ENCODE data around the gene HES5.

HES5 gene

DNA sequence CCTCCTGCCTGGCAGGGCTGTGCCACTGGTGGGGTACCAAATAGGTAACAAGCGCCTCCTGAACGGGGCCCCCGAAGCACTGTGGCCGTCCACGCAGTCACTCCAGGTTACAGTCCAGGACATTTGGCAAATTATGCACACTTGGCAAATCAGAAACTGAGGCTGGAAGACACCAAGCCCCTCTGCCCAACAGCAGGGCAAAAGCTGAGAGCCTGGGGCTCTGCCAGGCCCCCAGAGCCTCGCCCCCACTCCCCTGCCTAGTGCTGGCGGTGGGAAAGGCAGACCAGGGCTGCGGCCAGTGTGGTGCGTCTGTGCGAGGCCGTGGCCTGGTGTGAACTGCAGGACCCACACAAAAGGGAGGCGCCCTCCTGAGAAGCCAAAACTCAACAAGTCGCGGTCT lies 13.1 kb downstream of the HES5 start:
- DNase-seq (ENCODE audit: low read depth in 3 of 3, low spot score in 1 of 3), result no peak

GRCh38 chr1:2516124-2516523 lies 13.9 kb downstream of the HES5 start:
- no peak for DNase-seq (ENCODE audit: low read depth in 3 of 3, low spot score in 1 of 3)

DNA sequence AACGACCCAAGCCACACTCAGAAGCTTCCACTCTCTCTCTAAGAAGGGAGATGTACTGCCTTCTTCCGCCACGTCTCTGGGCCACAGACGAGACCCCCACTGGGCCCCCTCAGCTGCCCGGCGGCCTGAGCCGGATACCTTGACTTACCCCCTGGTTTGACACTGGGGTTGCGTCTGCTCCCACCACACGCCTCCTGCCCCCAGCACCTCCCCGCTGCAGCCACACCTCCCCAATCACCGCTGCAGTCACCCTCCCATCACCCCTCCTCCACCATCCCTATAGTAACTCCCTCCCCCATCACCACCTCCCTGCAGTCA lies 14.3 kb downstream of the HES5 start:
- DNase-seq (ENCODE audit: low read depth in 3 of 3, low spot score in 1 of 3), result no peak

DNA sequence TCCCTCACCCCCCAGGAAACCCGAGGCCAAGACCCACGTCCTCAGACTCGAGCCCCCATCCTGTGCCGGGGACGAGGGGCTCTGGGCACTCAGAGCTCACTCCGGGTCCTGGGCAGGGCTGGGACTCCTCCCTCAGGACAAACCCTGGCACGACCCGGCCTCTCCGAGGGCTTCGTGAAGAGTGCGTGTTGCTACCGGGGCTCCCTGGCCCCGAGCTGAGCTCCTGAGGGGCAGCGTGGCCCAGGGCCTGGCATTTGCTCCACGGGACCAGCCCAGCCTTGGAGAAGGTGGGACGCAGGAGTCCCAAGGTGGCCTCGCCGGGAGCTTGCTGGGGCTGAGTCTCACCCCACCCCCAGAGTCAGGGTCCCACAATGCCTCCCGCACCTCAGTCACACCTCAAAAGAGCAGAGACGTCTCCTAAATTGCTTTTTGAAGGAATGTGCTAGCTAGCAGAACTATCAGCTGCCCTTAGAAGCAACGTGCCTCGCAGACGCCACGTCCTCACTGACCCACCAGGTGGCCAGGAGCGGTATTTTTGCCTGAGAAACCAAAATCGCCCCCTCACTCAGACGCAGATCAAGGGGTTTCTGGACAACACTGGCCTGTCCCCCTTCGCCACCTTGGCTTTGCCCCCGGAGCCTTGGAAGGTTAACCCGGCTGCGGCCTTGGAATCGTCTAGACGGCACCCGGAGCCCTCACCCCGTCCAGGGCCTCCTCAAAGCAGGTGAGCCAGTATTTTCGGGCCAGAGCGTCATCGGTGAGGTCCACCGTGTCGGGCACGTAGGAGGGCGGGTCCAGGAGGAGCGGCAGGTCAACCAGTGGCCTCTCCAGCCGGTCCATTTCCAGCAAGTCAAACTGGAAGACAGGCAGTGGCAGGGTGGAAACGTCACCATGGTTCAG lies 14.9 kb downstream of the HES5 start:
- DNase-seq (ENCODE audit: low read depth in 3 of 3, low spot score in 1 of 3), result no peak

DNA sequence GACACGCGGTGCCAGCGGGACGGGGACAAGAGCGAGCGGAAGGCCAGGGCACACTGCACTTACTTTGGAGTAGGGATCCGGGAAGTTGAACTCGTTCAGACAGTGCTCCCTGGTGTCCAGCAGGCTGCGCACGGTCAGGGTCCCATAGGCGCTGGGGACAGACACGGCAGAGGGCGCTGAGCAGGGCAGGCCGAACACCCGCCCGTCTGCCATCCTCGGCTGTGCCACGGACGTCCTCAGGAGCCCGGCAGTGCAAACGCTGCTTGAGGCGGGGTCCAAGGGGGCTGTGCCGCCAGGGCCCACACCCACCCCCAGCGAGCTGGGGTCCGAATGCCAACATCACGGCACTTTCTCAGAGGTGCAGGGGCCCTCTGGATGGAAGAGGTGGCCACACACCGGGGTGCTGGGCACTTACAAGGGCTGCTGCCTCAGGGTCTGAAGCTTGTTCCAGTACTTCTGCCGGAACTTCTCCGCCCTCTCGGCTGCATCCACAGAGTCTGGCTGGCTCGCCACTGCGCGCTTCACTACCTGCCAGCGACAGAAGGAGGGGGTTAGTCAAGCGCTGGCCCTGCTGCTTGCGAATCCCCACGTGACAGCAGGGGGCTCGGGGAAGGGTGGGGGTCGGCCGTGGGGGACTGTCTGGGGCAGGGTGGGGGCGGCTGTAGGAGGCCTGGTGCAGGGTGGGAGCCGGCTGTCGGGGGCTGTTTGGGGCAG lies 16.0 kb downstream of the HES5 start:
- DNase-seq (ENCODE audit: low read depth in 3 of 3, low spot score in 1 of 3), result no peak

DNA sequence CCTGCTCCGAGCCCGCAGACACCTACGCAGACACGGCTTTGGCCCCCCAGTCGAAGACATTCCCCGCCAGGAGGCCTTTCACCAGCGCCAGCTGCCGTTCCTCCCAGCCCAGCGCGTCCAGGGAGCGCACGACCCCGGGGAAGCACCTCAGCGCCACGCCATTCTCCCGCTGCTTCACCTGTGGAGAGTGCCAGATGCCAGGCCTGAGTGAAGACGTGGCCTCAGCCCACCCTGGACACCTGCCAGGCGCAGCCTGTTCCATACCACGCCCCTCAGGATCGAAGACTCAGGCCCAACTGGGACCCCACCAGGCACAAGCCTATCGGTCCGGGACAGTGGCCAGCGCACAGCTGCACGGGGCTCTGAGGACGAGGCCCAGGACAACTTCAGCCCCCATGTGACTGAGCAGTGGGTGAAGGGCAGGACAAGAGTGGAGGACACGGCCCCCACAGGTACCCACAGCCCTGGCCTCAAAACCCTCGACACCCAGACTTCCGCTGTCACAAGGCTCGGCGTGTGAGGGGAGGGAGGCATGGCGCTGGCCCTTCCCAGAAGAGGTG lies 17.1 kb downstream of the HES5 start:
- DNase-seq (ENCODE audit: low read depth in 3 of 3, low spot score in 1 of 3), result no peak

- DNase-seq (ENCODE audit: low read depth in 3 of 3, low spot score in 1 of 3), result no peak
Measured at GRCh38 chr1:2510366-2511155, 19.5 kb downstream of the HES5 start.

GRCh38 chr1:2509589-2509988 lies 20.5 kb downstream of the HES5 start:
- no peak for DNase-seq (ENCODE audit: low read depth in 3 of 3, low spot score in 1 of 3)

DNA sequence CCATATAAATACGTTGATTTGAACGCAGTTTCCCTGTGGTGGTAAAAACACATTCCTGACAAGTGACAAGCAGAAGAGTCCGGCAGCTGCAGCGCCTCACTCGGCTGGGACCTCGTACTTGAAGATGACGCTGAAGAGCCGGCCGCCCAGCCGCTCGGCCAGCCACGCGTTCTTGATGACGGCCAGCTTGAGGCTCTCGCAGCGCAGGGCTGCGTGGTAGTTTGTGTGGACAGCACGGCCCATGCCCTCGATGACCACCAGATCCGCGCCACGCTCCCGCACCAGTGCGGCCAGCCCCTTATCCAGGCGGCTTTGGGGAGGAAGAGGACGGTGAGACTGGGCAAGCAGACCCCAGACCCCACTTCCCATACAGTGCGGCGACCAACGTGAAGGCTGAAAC lies 21.3 kb downstream of the HES5 start:
- DNase-seq (ENCODE audit: low read depth in 3 of 3, low spot score in 1 of 3), result no peak

DNA sequence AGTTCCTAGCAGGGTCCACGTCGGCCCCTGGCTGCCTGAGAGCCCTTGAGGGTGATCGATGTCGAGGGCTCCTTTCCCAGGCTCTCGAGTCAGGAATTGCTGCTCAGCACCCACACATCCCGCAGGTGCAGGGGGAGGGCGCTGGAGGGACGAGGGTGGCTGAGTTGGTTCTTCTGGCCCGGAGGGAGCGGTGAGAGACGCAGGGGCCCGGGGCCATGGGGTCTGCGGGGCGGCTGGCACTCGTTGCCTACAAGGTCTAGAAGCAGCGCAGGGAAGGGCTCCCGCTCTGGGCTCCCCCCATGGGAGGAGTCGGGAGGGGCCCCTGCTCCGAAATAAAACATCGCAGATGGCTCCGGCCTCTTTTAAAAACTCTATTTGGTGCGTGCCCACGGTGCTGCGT lies 21.9 kb downstream of the HES5 start:
- no peak for DNase-seq (ENCODE audit: low read depth in 3 of 3, low spot score in 1 of 3)

DNA sequence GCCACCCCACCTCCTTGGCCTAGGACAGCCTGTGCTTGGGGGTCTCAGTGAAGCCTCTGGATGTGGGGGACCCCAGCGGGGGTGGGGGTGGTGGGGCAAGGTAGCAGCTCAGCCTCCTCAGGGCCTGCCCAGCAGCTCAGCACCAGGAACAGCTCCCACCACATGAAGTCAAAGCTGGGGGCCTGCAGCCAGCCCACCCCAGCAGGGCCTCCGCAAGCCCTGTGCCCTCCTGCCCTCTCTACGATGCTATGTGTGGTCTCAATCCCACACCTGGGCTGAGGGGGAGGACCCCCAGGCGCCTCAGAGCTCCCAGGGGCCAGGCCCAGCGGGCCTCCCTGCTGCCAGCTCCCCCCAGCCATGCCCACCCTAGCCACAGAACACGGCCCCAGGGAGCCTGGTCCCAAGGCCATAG lies 22.3 kb downstream of the HES5 start:
- DNase-seq (ENCODE audit: low read depth in 3 of 3, low spot score in 1 of 3), result no peak

DNA sequence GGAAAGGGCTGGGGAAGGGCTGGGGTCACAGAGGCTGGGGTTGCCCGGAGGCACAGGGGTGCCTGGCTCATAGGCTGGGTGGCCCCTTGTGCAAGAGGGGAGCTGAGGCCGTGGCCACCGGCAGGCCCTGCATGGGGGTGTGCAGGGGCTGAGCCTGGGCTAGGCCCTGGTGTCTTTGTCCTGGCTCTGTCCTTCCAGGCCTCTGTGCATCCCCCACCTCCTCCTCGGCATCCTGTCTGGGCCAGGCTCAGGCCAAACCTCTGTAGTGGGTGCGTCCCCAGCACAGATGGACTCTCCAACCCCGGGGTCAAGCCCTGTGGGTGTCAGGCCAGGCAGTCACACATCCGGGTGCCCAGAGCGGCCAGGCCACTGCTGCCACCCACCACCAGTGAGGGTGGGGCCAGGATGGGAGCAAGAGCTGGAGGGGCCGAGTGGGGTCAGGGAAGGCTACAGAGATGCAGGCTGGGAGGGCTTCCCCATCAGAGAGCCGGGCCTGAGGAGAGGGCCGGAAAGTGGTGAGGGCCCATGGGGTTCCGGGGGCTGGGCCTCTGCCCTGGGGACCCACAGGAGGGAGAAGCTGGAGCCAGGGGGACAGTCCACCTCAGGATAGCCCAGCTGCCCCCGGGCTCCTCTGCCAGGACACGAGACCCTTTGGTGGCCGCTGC lies 23.0 kb downstream of the HES5 start:
- no peak for DNase-seq (ENCODE audit: low read depth in 3 of 3, low spot score in 1 of 3)

GRCh38 chr1:2506007-2506860 lies 23.8 kb downstream of the HES5 start:
- no peak for DNase-seq (ENCODE audit: low read depth in 3 of 3, low spot score in 1 of 3)

- no peak for DNase-seq (ENCODE audit: low read depth in 3 of 3, low spot score in 1 of 3)
Measured at GRCh38 chr1:2505461-2505994, 24.5 kb downstream of the HES5 start.

GRCh38 chr1:2504949-2505272 lies 25.2 kb downstream of the HES5 start:
- no peak for DNase-seq (ENCODE audit: low read depth in 3 of 3, low spot score in 1 of 3)

- no peak for DNase-seq (ENCODE audit: low read depth in 3 of 3, low spot score in 1 of 3)
Measured at GRCh38 chr1:2504225-2504948, 25.7 kb downstream of the HES5 start.

GRCh38 chr1:2503554-2504224 lies 26.4 kb downstream of the HES5 start:
- DNase-seq (ENCODE audit: low read depth in 3 of 3, low spot score in 1 of 3), result no peak

DNA sequence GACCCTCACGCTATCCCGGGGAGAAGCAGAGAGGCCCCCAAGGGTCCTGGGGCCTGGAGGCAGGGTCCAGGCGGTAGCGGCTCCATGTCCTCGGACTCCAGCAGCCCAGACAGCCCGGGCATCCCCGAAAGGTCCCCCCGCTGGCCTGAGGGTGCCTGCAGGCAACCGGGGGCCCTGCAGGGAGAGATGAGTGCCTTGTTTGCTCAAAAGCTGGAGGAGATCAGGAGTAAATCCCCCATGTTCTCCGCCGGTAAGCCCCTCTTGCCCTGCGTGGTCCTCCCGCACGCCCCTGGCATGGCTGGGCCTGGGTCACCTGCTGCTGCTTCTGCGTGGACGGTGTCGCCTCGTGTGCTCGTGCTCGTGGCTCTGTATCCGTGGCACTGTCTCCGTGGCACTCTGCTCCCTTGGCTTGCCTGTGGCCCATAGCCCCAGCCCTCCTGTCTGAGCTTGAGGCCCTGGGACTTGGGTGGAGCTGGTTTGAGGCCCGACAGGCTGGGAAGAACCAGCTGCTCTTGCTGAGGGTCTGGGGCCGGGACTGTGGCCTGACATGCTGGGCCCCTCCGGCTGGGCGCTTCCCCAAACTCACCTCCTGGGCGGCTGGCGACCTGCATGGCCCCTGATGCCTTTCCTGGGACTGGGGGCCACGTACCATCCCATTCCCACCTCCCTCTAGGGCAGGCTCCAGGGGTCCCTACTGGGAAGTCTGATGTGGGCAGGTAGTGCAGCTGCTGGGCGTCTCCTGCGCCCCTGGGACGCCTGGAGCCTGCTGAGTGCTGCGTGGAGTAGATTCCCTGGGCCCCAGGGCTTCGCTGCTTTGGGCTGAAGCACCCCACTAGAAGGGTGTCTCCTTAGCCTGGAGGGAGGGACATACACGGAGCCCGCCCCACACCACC lies 27.2 kb downstream of the HES5 start:
- DNase-seq (ENCODE audit: low read depth in 3 of 3, low spot score in 1 of 3), result no peak

Data from stimulated activated CD4-positive, alpha-beta T cell treated with anti-CD3 and anti-CD28 coated beads, TNF-alpha, amount 100 ng/mL, for 1 hour (primary cell).